ENCODE results near the gene CCDC13. TPM values are rescaled to one million over a fixed set of nuclear protein-coding genes. Genes with fewer than 3 reads are reported as not detected.

The CCDC13 gene
- total and polyA plus RNA-seq, 2 of the 13 experiments (the other 11 are each of a cell fraction or from before 2014, with no cell fraction given), result 0.22 to 0.51 TPM

DNA sequence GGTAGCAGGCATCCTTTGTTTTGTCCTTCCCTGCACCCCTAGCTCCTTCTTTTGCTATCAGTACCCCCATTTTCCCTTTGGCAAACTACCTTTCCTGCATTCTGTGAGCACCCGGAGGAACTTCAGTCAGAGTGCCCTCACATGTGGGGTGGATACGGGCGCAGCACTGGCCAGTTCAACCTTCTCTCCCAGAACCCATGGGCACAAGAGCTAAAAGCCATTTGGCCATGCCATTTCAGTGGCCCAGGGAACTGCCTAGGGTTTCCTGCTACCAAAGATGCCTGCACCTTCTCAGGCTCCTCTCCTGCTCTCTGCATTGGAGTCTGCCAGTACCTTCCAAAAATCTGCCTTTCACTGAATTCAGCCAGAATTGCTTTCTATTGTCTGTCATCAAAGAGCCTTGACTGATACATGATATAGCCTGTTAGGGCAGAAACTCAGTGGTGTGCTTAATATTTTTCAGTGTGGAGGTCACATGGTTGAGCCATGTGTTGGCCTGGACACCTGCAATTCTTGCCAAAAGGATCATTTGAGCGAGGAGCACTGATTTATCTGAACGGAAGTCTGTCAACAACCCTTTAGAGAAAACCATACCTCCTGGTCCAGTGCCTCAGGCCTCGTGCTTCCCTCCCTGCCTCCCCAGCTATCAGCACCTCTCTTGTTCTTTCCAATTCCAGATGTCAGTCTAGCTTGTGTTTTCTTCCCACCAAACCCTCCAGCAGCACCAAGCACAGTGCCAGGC, 43.5 kb downstream of the CCDC13 start:
- no TSS peak for BruUV-seq (replicated peaks)
- Histone ChIP-seq H4K20me1 (ENCODE audit: insufficient read depth, low read length) (no peaks in the 10 kb centered on the region), H3K9me3 (ENCODE audit: low read length) (no peaks in the 10 kb centered on the region), H3K4me3 (replicated peaks in 1 of 3; ENCODE audit: insufficient read depth in 1 of 3, low read depth in 2 of 3, low read length in 3 of 3) (no peak overlapping the region), H3K4me1 (ENCODE audit: insufficient read depth, low read length) (peaks cover 51% of the 10 kb centered on the region), H2AFZ (ENCODE audit: low read length) (no peak overlapping the region), H3K36me3 (replicated peaks in 1 of 2; ENCODE audit: control insufficient read depth in 1 of 2, insufficient read depth in 2 of 2, low read length in 2 of 2) (no peaks in the 10 kb centered on the region), H3K27ac (ENCODE audit: extremely low read length, insufficient read depth, low read length) (no peak overlapping the region), H3K4me2 (ENCODE audit: low read depth, low read length) (no peak overlapping the region), H3K9ac (ENCODE audit: insufficient read depth, low read depth, low read length) (no peak overlapping the region), H3K27me3 (ENCODE audit: control insufficient read depth in 1 of 2, insufficient read depth in 2 of 2, low read length in 2 of 2) (no peaks in the 10 kb centered on the region), H3K79me2 (ENCODE audit: insufficient read depth, low read length) (no peaks in the 10 kb centered on the region)
- DNase-seq (ENCODE audit: low spot score) (no peak), FAIRE-seq (no peak), ATAC-seq (no peak)
- intact Hi-C loops (cut with micrococcal nuclease; ENCODE audit: unreplicated experiment) (loop anchor here (5.0 kb wide), 2 partner anchors 77 to 127 kb away; partner anchors contain the start of genes NKTR and ZBTB47), in situ Hi-C loops (cut with HindIII; ENCODE audit: extremely low pct_ligation_motif_present, low pct_unique_long_range_greater_than_20kb) (no loop called here)
- POLR2A ChIA-PET, result interaction anchor here (1.3 kb wide), 1 partner anchor 26 kb away, joined by 3 read pairs; no protein-coding TSS in a partner anchor
- CTCF ChIA-PET (ENCODE audit: low intra/inter-chr PET ratio, low total read pairs), result no interaction called here
- no peak for TF ChIP-seq ZNF766 (CRISPR knock-in tag; IDR thresholded peaks at IDR 0.05; ENCODE audit: borderline replicate concordance)
- TF ChIP-seq ZNF614 (CRISPR knock-in tag; IDR thresholded peaks at IDR 0.05; ENCODE audit: borderline replicate concordance), result no peak
- TF ChIP-seq RXRA (CRISPR knock-in tag; IDR thresholded peaks at IDR 0.05), result no peak
- TF ChIP-seq RARG (CRISPR knock-in tag; IDR thresholded peaks at IDR 0.05; ENCODE audit: low read depth), result no peak
- TF ChIP-seq PHF5A (CRISPR knock-in tag; IDR thresholded peaks at IDR 0.05; ENCODE audit: low read depth, unreplicated experiment), result no peak
- TF ChIP-seq ZNF251 (CRISPR knock-in tag; IDR thresholded peaks at IDR 0.05), result no peak
- TF ChIP-seq, protein P1, sequence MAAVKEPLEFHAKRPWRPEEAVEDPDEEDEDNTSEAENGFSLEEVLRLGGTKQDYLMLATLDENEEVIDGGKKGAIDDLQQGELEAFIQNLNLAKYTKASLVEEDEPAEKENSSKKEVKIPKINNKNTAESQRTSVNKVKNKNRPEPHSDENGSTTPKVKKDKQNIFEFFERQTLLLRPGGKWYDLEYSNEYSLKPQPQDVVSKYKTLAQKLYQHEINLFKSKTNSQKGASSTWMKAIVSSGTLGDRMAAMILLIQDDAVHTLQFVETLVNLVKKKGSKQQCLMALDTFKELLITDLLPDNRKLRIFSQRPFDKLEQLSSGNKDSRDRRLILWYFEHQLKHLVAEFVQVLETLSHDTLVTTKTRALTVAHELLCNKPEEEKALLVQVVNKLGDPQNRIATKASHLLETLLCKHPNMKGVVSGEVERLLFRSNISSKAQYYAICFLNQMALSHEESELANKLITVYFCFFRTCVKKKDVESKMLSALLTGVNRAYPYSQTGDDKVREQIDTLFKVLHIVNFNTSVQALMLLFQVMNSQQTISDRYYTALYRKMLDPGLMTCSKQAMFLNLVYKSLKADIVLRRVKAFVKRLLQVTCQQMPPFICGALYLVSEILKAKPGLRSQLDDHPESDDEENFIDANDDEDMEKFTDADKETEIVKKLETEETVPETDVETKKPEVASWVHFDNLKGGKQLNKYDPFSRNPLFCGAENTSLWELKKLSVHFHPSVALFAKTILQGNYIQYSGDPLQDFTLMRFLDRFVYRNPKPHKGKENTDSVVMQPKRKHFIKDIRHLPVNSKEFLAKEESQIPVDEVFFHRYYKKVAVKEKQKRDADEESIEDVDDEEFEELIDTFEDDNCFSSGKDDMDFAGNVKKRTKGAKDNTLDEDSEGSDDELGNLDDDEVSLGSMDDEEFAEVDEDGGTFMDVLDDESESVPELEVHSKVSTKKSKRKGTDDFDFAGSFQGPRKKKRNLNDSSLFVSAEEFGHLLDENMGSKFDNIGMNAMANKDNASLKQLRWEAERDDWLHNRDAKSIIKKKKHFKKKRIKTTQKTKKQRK (IDR thresholded peaks at IDR 0.05; ENCODE audit: low read length), result no peak
- no peak for TF ChIP-seq SIN3B (IDR thresholded peaks at IDR 0.05; ENCODE audit: low read length)
- no peak for TF ChIP-seq MATR3 (CRISPR knock-in tag; IDR thresholded peaks at IDR 0.05)
- no peak for TF ChIP-seq RFX1 (IDR thresholded peaks at IDR 0.05)
- no peak for TF ChIP-seq GFI1 (CRISPR knock-in tag; IDR thresholded peaks at IDR 0.05; ENCODE audit: borderline replicate concordance)
- 95% methylated on average over 6 of the region's 6 CpGs for WGBS (ENCODE audit: low lambda C conversion rate)

All from HepG2 (cell line).